HCT116 (cell line): ENCODE data around the gene FMN2. TPM values are rescaled to one million over a fixed set of nuclear protein-coding genes. Genes with fewer than 3 reads are reported as not detected.

Experiments used
- ATAC-seq: fragments of 200-7000 bp; cut with Tn5 transposase; 2 replicates; pipeline ENCODE4 v1.9.1; 2020; ENCODE audit warnings: mild to moderate bottlenecking, moderate library complexity
- BruUV-seq: library from RNA; stranded (reverse); fragments of 400-500 nt; replicated peaks from 2 replicates; lab custom pipeline; 2021; lab: Mats Ljungman, UMichigan
- CTCF ChIA-PET: fragments of 300-600 bp; sonication (Branson Sonifier 250); formaldehyde crosslinking; loops from one replicate; lab custom pipeline; 2021; ENCODE audit warnings: antibody characterized with exemption; lab: Charles Lee
- POLR2A ChIA-PET: fragments of 300-600, 350-600 bp; sonication (Branson Sonifier 250); formaldehyde crosslinking; loops from one replicate; lab custom pipeline; 2021; ENCODE audit warnings: antibody characterized with exemption; lab: Charles Lee
- RAD21 ChIA-PET, 2 experiments: fragments of 300-600 bp; sonication (Branson Sonifier 250); formaldehyde crosslinking; loops; one replicate each; lab custom pipeline; 2023; ENCODE audit warnings: low total read pairs in 2 of 2; ENCODE audit not compliant: uncharacterized antibody in 2 of 2, unreplicated experiment in 2 of 2, low non-redundant PET in 1 of 2; lab: Charles Lee
- DNase-seq: peaks from one replicate; pipeline ENCODE4 v3.0.0-alpha.2; 2010; ENCODE audit warnings: low read depth, low spot score
- H2AFZ ChIP-seq: fragments of 200-600 bp; shearing (Covaris generic), sonication (generic); 2 replicates; pipeline ENCODE4 v1.6.1; 2017; ENCODE audit warnings: low read depth, mixed run types, mixed read lengths, antibody characterized with exemption, low read length; ENCODE audit not compliant: poor library complexity, severe bottlenecking
- H3K27ac ChIP-seq: 2 replicates; pipeline ENCODE4 v1.5.1; 2012; ENCODE audit warnings: low read depth, low read length
- H3K27me3 ChIP-seq: fragments of 200-600 bp; sonication (generic); 2 replicates; pipeline ENCODE4 v1.6.1; 2016; ENCODE audit warnings: mixed run types, low read length, mixed read lengths; ENCODE audit not compliant: insufficient read depth
- H3K36me3 ChIP-seq, 2 experiments: fragments of 200-500 bp in 1 of 2; fragments of 200-600 bp in 1 of 2; sonication (Bioruptor generic) in 1 of 2; sonication (generic) in 1 of 2; 2 replicates each; pipeline versions ENCODE4 v1.5.1 to v1.6.1; 2014 to 2016; ENCODE audit warnings: low read length in 2 of 2, inconsistent platforms in 1 of 2, mixed read lengths in 1 of 2, mixed run types in 1 of 2; ENCODE audit not compliant: insufficient read depth in 2 of 2, control insufficient read depth in 1 of 2
- H3K4me1 ChIP-seq, 2 experiments: fragments of 200-600 bp in 1 of 2; sonication (generic) in 1 of 2; 2 replicates each; pipeline versions ENCODE4 v1.5.1 to v1.6.1; 2012 to 2017; ENCODE audit warnings: low read length in 2 of 2, inconsistent platforms in 1 of 2, mild to moderate bottlenecking in 1 of 2, mixed read lengths in 1 of 2, mixed run types in 1 of 2, moderate library complexity in 1 of 2; ENCODE audit not compliant: insufficient read depth in 2 of 2, control insufficient read depth in 1 of 2
- H3K4me2 ChIP-seq: fragments of 200-600 bp; sonication (generic); 2 replicates; pipeline ENCODE4 v1.6.1; 2017; ENCODE audit warnings: mixed run types, low read length, mixed read lengths
- H3K4me3 ChIP-seq, 2 experiments: fragments of 200-600 bp in 1 of 2; sonication (generic) in 1 of 2; replicated peaks in 1 of 2; 2 replicates each; pipeline ENCODE4 v1.5.1; 2011 to 2016; ENCODE audit warnings: low read length in 2 of 2, control low read depth in 1 of 2, low read depth in 1 of 2, mild to moderate bottlenecking in 1 of 2, mixed read lengths in 1 of 2, mixed run types in 1 of 2
- H3K79me2 ChIP-seq: fragments of 200-600 bp; sonication (generic); 2 replicates; pipeline ENCODE4 v1.6.1; 2017; ENCODE audit warnings: mild to moderate bottlenecking, mixed run types, low read length, moderate library complexity, mixed read lengths; ENCODE audit not compliant: insufficient read depth
- H3K9ac ChIP-seq: fragments of 200-600 bp; sonication (generic); 2 replicates; pipeline ENCODE4 v1.6.1; 2016; ENCODE audit warnings: low read length, mixed read lengths
- H3K9me2 ChIP-seq: fragments of 200-600 bp; sonication (generic), shearing (Covaris generic); 2 replicates; pipeline ENCODE4 v1.6.1; 2017; ENCODE audit warnings: mixed run types, mild to moderate bottlenecking, moderate library complexity; ENCODE audit not compliant: insufficient read depth
- H3K9me3 ChIP-seq, 2 experiments: fragments of 200-500 bp in 1 of 2; fragments of 200-600 bp in 1 of 2; sonication (Bioruptor generic) in 1 of 2; sonication (generic) in 1 of 2; 2 replicates each; pipeline ENCODE4 v1.6.1; 2014 to 2017; ENCODE audit warnings: low read length in 2 of 2, mixed read lengths in 2 of 2, inconsistent platforms in 1 of 2, low read depth in 1 of 2, mild to moderate bottlenecking in 1 of 2, mixed run types in 1 of 2, moderate library complexity in 1 of 2; ENCODE audit not compliant: control insufficient read depth in 1 of 2, insufficient read depth in 1 of 2
- H4K20me1 ChIP-seq: fragments of 200-600 bp; sonication (generic), shearing (Covaris generic); 2 replicates; pipeline ENCODE4 v1.6.1; 2017; ENCODE audit warnings: mixed run types, mild to moderate bottlenecking, moderate library complexity; ENCODE audit not compliant: insufficient read depth
- ATF3 ChIP-seq: IDR thresholded peaks from 2 replicates; pipeline ENCODE4 v1.6.1; 2012
- CBX3 ChIP-seq: IDR thresholded peaks from 2 replicates; pipeline ENCODE4 v1.6.1; 2012; ENCODE audit warnings: low read depth
- CTCF ChIP-seq, 3 experiments: fragments of 200-600 bp in 1 of 3; sonication (generic) in 1 of 3; IDR thresholded peaks in 2 of 3; conservative IDR thresholded peaks in 1 of 3; 2 replicates each; pipeline ENCODE4 v1.5.1; 2012 to 2017; ENCODE audit warnings: low read depth in 2 of 3, low read length in 2 of 3, antibody characterized with exemption in 1 of 3, borderline replicate concordance in 1 of 3, control low read depth in 1 of 3, mild to moderate bottlenecking in 1 of 3, mixed read lengths in 1 of 3, mixed run types in 1 of 3, moderate library complexity in 1 of 3; ENCODE audit not compliant: insufficient read depth in 1 of 3
- EGR1 ChIP-seq: IDR thresholded peaks from 2 replicates; pipeline ENCODE4 v1.6.1; 2012; ENCODE audit warnings: low read depth
- ELF1 ChIP-seq: IDR thresholded peaks from 2 replicates; pipeline ENCODE4 v1.6.1; 2012; ENCODE audit warnings: low read depth, borderline replicate concordance
- EZH2 ChIP-seq: fragments of 200-600 bp; sonication (generic); IDR thresholded peaks from 2 replicates; pipeline ENCODE4 v1.6.1; 2017; ENCODE audit warnings: antibody characterized with exemption, mixed run types
- EZH2phosphoT487 ChIP-seq: fragments of 200-600 bp; IDR thresholded peaks from 2 replicates; pipeline ENCODE4 v1.6.1; 2018; ENCODE audit warnings: antibody characterized with exemption, borderline replicate concordance
- FOSL1 ChIP-seq: IDR thresholded peaks from 2 replicates; pipeline ENCODE4 v1.6.1; 2012; ENCODE audit warnings: low read depth
- JUND ChIP-seq: IDR thresholded peaks from 2 replicates; pipeline ENCODE4 v1.6.1; 2012
- MAX ChIP-seq: IDR thresholded peaks from 2 replicates; pipeline ENCODE4 v1.6.1; 2012
- POLR2AphosphoS5 ChIP-seq: IDR thresholded peaks from 2 replicates; pipeline ENCODE4 v1.6.1; 2011; ENCODE audit warnings: mild to moderate bottlenecking, low read depth, low read length, moderate library complexity
- RAD21 ChIP-seq: IDR thresholded peaks from 2 replicates; pipeline ENCODE4 v1.6.1; 2012; ENCODE audit warnings: low read depth, mild to moderate bottlenecking
- REST ChIP-seq: IDR thresholded peaks from 2 replicates; pipeline ENCODE4 v1.6.1; 2012; ENCODE audit warnings: low read depth
- SP1 ChIP-seq: IDR thresholded peaks from 2 replicates; pipeline ENCODE4 v1.6.1; 2012; ENCODE audit warnings: low read depth
- SRF ChIP-seq: IDR thresholded peaks from 2 replicates; pipeline ENCODE4 v1.6.1; 2012; ENCODE audit warnings: low read depth
- TCF7L2 ChIP-seq: IDR thresholded peaks from 2 replicates; pipeline ENCODE4 v1.7.0; 2011; ENCODE audit warnings: borderline replicate concordance, inconsistent platforms; ENCODE audit not compliant: insufficient read depth, insufficient read length; ENCODE audit errors: extremely low read depth
- ZFX ChIP-seq: fragments of 450-650 bp; IDR thresholded peaks from 2 replicates; pipeline ENCODE4 v1.6.1; 2017
- ZNF274 ChIP-seq: fragments of 200-500 bp; sonication (Bioruptor generic); IDR thresholded peaks from 2 replicates; pipeline ENCODE4 v1.6.1; 2014; ENCODE audit warnings: mild to moderate bottlenecking, low read depth, low read length, inconsistent platforms
- intact Hi-C: fragments of 100-400 bp; cut with micrococcal nuclease; formaldehyde crosslinking; loops from 2 replicates; pipeline ENCODE4 v1.10.0; 2022
- total RNA-seq: library from RNA; stranded (reverse); gene quantifications from one replicate; pipeline ENCODE4 v1.2.1, GENCODE V29; 2021; ENCODE audit not compliant: unreplicated experiment

Gene FMN2
- total RNA-seq, 1 experiment from 2014 or later, result not detected

- intact Hi-C loops, result no loop called here
- RAD21 ChIA-PET, result no interaction called here
Measured at GRCh38 chr1:240468656-240469055, 377.0 kb downstream of the FMN2 start.

More at GRCh38 chr1:240468656-240469055, 377.0 kb downstream of the FMN2 start:
- Histone ChIP-seq H3K4me1 (no peaks in the 10 kb centered on the region), H2AFZ (no peak overlapping the region), H3K4me2 (no peak overlapping the region), H4K20me1 (no peaks in the 10 kb centered on the region), H3K36me3 (no peaks in the 10 kb centered on the region), H3K27ac (no peak overlapping the region), H3K9me2 (no peaks in the 10 kb centered on the region), H3K9me3 (peaks cover 0 to 9% of the 10 kb centered on the region in 2 experiments; a peak in 2 of 4 replicates), H3K27me3 (no peaks in the 10 kb centered on the region), H3K4me3 (no peak overlapping the region), H3K9ac (no peak overlapping the region), H3K79me2 (no peaks in the 10 kb centered on the region)
- ChIA-PET CTCF (no interaction called here), POLR2A (no interaction called here)
- TF ChIP-seq SRF (no peak), EZH2phosphoT487 (no peak), EGR1 (no peak), FOSL1 (no peak), ELF1 (no peak), ATF3 (no peak), TCF7L2 (no peak), ZNF274 (no peak), REST (no peak), CTCF (IDR thresholded peaks at IDR 0.05 in 2 of 3, conservative IDR thresholded peaks at IDR 0.05 in 1 of 3; ENCODE audit: borderline replicate concordance in 1 of 3, insufficient read depth in 1 of 3, low read depth in 2 of 3, low read length in 2 of 3) (no peak), POLR2AphosphoS5 (no peak), MAX (no peak), SP1 (no peak), RAD21 (no peak), CBX3 (no peak), ZFX (no peak), JUND (no peak), EZH2 (no peak)
- BruUV-seq, result no TSS peak
- DNase-seq (no peak), ATAC-seq (no peak)
